HuH-7 (cell line): Measurements from ENCODE around the gene PARP14.
"Not testable (repeated sequence)": the region's sequence is repeated elsewhere in the genome, so short reads cannot be mapped to it uniquely, and the experiment has no call there.

Experiments used
- DNase-seq: peaks from one replicate; pipeline ENCODE4 v3.0.0; 2011; ENCODE audit warnings: low spot score

The PARP14 gene, protein sequence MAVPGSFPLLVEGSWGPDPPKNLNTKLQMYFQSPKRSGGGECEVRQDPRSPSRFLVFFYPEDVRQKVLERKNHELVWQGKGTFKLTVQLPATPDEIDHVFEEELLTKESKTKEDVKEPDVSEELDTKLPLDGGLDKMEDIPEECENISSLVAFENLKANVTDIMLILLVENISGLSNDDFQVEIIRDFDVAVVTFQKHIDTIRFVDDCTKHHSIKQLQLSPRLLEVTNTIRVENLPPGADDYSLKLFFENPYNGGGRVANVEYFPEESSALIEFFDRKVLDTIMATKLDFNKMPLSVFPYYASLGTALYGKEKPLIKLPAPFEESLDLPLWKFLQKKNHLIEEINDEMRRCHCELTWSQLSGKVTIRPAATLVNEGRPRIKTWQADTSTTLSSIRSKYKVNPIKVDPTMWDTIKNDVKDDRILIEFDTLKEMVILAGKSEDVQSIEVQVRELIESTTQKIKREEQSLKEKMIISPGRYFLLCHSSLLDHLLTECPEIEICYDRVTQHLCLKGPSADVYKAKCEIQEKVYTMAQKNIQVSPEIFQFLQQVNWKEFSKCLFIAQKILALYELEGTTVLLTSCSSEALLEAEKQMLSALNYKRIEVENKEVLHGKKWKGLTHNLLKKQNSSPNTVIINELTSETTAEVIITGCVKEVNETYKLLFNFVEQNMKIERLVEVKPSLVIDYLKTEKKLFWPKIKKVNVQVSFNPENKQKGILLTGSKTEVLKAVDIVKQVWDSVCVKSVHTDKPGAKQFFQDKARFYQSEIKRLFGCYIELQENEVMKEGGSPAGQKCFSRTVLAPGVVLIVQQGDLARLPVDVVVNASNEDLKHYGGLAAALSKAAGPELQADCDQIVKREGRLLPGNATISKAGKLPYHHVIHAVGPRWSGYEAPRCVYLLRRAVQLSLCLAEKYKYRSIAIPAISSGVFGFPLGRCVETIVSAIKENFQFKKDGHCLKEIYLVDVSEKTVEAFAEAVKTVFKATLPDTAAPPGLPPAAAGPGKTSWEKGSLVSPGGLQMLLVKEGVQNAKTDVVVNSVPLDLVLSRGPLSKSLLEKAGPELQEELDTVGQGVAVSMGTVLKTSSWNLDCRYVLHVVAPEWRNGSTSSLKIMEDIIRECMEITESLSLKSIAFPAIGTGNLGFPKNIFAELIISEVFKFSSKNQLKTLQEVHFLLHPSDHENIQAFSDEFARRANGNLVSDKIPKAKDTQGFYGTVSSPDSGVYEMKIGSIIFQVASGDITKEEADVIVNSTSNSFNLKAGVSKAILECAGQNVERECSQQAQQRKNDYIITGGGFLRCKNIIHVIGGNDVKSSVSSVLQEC (N-terminal part only)

DNA sequence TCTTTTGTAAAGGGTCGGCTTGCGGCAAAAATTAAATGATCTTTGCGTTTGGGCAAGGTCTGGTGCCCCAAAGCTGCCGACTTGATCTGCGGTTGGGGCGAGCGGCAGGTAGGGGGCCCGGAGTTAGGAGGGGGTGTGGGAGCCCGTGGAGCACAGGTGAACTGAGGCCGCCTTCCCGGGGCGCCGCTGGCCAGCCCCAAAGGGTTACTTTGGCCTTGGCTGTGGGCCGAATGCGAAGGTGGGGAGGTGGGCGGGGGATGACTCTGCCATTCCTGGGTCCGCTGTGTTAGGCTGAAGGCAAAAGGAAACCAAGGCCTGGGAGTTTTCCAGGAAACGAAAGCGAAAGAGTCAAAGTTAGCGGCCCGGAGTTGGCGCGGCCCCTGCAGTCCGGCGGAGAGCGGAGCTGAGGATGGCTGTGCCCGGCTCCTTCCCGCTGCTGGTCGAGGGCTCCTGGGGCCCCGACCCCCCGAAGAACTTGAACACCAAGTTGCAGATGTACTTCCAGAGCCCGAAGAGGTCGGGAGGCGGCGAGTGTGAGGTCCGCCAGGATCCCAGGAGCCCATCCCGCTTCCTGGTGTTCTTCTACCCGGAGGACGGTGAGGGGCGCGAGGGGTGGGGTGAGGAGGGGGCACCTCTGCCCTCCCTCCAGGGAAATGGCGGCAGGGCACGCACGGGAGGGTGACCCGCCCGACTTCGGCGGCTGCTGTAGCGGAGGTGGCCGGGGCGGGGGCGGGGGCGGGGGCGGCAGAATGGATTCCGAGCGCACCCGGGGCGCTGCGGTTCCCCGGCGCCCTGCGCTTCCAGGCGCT is at the start of gene PARP14:
PARP14 (plus strand) TSS at position 365 of the 809 bp plus-strand sequence; CDS start at position 410, 45 bp downstream.
- DNase-seq = peak; percentile 56

DNA sequence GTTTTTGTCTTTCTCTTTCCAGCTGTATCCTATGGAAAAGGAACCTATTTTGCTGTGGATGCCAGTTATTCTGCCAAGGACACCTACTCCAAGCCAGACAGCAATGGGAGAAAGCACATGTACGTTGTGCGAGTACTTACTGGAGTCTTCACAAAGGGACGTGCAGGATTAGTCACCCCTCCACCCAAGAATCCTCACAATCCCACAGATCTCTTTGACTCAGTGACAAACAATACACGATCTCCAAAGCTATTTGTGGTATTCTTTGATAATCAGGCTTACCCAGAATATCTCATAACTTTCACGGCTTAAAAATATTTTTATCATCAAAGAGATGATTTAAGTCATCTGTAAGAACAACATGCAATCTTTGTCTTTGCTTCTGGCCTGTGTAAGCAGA is 44.9 kb upstream of the PARP14 start:
- DNase-seq = no peak

DNA sequence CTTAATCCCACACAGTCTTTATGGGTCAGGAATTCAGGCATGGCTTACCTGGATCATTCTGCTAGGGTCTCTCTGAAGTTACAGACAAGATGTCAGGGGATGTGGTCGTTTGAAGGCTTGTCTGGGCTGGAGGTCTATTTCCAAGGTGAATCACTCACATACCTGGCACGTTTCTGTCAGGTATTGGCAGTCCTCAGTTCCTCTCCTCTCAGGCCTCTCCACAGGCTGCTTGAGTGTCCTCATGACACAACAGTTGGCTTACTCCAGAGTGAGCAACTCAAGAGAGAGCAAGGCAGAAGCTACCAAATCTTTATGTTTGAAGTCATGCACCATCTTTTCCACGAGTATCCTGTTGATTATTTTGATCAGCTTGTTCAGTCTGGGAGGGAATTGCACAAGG is 43.9 kb upstream of the PARP14 start:
- no peak for DNase-seq

DNA sequence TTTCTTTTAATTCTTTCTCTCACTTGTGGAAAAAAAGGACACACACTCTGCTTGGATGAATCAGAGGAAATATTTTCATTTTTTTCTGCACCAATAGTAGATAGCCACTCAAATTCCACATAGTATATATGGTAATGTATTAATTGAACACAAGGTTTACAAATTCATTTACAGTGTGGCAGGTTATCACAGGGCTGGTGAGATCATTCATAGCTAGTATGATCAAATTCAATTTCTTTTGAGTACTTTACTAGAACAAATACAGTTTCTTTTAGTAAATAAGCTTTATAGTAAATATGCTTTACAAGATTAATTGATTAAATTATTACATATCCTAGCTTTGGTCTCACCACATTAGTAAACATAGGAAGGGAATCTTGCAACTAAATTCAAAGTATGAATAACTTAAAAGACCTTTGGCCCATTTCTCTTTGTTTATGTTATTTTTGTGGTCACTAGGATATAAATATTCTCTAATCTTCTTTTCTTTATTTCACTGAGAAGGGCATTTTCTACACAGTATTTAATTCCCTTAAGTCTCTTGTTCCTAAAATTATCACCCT is 40.1 kb upstream of the PARP14 start:
- no peak for DNase-seq

DNA sequence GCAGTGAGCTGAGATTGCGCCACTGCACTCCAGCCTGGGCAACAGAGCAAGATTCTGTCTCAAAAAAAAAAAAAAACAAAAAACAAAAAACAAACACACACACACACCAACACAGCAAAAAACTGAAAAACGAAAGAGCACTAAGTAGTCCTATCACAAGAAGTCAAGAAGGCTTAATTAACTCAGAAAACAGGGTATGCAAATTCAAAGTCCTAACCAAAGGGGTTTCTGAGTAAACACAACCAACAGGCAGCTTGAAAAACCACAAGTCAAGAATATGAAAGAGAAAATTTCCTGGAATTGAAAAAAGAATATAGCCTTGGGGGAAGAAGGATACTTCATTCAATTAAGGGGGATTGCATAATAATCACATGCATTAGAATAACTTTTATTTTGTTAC is 37.7 kb upstream of the PARP14 start:
- DNase-seq = no peak

DNA sequence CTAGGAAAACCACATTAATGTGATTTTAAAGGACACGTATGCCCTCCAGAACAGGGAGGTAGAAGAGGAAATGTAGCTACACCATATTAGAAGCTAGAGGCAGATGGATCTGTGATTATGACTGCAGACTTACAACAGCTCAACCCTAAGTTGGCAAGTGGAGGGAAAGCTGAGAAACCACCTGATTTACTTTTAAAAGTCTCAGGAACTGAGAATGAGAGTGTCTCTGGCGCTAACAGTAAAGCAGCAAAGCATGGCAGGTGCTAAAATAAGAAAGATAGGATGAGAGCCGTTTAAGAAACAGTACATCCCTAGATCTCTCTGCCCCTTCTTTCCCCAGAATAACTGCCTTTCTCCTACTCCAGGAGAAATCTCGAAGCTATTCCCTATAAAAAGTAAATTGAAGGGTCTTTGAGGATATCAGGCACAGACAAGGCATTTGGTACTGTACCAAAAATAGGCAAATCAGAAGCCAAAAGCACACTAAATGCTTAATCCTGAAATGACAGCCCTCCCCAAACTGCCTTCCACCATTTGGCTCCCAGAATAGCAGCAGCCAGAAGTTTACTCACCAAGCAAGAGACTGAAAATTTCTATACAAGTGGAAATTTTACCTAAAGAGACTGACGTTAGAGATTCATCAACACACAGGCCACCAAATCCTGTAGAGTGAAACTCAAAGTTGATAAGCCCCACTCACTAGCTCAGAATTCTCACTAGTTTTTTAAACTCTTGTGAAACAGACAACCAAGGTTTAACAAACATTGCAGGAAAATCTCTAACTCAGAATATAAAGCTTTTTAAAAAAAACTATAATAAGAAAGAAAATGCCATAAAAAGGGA is 34.3 kb upstream of the PARP14 start:
- DNase-seq = no peak

DNA sequence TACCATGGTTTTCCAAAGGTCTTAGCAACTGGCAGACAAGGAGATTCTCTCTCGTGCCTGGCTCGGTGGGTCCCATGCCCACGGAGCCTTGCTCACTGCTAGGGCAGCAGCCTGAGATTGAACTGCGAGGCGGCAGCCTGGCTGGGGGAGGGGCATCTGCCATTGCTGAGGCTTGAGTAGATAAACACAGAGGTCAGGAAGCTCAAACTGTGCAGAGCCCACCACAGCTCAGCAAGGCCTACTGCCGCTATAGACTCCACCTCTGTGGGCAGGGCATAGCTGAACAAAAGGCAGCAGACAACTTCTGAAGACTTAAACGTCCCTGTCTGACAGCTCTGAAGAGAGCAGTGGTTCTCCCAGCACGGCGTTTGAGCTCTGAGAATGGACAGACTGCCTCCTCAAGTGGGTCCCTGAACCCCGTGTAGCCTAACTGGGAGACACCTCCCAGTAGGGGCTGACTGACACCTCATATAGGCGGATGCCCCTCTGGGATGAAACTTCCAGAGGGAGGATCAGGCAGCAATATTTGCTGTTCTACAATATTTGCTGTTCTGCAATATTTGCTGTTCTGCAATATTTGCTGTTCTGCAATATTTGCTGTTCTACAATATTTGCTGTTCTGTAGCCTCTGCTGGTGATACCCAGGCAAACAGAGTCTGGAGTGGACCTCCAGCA is 29.3 kb upstream of the PARP14 start:
- DNase-seq = not testable (repeated sequence)

DNA sequence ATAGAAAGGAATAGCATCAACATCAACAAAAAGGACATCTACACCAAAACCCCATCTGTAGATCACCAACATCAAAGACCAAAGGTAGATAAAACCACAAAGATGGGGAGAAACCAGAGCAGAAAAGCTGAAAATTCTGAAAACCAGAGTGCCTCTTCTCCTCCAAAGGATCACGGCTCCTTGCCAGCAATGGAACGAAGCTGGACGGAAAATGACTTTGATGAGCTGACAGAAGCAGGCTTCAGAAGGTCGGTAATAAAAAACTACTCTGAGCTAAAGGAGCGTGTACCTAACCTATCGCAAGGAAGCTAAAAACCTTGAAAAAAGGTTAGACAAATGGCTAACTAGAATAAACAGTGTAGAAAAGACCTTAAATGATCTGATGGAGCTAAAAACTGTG is 28.7 kb upstream of the PARP14 start:
- not testable (repeated sequence) for DNase-seq

DNA sequence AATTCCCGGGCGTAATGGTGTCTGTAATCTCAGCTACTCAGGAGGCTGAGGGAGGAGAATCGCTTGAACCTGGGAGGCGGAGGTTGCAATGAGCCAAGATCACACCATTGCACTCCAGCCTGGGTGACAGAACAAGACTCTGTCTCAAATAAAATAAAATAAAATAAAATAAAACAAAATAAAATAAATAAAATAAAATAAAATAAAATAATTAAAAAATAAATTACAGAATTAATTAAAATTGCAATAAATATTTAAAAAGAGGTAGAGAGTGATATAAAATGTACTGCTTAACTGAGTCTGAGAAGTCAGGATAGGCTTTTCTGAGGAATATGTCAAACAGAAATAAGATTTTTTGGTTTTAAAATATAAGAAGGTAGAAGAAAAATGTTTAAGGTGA is 22.3 kb upstream of the PARP14 start:
- DNase-seq = not testable (repeated sequence)

DNA sequence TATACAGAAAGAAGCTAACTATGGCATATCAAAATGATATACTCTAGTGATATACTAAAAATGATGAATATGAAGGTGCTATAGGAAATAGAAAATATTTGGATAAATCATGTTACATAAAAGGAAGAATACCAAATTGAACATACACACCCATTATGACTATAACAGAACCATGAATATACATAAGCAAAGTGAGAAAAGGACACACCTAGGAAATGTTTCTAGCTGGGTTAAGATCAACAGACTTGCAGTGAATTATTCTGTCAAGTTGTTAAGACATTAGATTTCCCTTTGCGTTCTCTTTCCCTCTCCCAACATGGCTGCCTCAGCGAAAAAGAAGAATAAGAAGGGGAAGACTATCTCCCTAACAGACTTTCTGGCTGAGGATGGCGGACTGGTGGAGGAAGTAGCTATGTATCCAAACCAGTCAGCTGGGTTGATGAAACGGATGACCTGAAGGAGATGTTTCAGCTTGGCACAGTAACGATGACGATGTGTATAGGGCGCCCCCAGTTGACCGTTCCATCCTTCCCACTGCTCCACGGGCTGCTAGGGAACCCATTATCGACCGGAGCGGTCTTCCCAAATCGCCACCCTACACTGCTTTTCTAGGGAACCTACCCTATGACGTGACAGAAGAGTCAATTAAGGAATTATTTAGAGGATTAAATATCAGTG is 20.2 kb upstream of the PARP14 start:
- DNase-seq = no peak

DNA sequence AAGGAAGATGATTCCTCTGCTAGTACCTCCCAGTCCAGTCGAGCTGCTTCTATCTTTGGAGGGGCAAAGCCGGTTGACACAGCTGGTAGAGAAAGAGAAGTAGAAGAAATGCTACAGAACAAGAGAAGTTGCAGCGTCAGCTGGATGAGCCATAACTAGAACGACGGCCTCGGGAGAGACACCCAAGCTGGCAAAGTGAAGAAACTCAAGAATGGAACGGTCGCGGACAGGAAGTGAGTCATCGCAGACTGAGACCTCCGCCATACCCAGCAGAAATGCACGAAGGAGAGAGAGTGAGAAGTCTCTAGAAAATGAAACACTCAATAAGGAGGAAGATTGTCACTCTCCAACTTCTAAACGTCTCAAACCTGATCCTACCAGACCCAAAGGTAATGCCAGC is 19.0 kb upstream of the PARP14 start:
- no peak for DNase-seq

DNA sequence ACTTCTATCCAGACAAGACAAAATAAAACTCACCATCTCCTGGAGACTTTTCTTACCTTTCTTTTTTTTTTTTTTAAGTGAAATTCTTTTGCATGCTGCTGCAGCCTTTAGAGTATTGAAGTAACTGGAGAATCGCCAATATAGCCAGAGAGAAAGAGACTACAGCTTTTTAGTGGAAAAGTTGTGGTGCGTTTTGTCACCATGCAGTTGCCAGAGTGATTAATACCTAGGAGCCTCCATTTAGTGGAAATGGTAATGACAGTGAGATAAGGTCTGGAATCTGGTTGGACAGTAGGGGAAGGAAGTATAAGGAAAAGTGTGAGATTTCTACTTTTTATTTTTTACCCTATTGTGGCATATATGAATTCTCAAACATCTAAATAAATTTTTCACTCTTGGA is 18.1 kb upstream of the PARP14 start:
- no peak for DNase-seq

DNA sequence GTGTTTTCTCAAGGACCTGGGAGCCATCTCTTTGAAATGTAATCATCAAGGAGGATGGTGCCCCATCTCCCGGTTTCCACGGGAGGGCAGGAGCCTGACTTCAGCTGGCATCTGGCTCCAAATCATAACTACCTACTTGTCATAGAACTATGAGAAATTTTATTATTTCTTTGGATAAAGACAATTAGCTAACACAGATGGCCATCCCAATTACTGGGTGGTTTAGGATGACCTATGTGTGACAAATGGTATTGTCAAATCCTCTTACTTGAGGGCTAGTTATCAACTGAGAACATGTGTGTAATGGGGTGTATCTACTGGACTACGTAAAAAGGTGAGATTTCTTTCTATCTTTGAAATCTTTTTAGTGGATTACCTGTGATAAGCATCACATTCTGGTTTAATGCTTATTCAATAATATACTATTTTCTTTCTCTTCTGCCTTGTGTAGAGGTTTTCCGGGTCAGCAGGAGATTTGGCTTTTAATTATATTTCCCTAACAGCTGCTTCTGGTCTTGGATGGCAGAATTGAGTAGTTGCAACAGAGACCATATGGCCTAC is 15.3 kb upstream of the PARP14 start:
- DNase-seq = no peak

DNA sequence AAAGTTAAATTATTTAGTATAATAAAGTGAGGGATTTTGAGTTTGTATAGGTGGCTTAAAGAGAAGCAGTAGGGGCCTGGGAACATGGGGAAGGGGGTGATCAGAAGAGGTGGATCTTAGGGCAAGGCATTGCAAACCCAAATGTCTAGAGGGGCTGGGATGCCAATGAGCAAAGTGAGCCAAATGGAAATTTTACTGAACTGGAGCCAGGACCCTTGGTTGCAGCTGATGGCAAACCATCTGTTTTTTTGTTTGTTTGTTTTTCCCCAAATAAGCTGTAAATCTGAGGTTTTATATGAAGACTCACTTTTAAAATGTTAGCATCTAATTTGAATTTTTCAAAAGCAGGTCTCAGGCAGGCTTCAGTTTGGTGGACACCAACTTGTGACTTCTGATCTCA is 14.8 kb upstream of the PARP14 start:
- DNase-seq = no peak

DNA sequence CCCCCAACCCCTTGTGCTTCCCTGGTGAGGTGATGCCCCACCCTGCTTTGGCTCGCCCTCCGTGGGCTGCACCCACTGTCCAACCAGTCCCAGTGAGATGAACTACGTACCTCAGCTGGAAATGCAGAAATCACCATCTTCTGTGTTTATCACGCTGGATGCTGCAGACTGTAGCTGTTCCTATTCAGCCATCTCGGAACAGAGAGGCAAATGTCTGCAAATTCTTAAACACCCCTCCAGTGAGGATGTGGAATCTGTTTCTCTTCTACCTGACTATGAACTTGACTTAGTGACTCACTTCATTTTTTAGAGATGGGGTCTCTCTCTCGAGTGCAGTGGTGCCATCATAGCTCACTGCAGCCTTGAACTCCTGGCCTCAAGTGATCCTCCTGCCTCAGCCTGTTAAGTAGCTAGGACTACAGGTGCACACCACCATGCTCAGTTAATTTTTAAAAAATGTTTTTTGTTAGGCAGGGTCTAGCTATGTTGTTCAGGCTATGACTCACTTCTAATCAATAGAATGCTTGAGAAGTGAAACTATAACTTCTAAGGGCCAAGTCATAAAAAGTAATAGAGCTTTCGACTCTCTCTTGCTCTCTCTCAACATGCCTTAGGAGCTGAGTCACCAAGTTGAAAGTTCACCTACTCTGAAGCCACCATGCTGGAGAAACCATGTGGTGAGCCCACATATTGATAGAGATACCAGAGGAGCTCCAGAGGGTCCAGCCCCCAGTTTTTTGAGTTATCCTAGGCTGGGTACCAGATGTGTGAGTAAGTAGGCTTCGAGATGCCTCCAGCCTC is 11.5 kb upstream of the PARP14 start:
- DNase-seq = no peak

DNA sequence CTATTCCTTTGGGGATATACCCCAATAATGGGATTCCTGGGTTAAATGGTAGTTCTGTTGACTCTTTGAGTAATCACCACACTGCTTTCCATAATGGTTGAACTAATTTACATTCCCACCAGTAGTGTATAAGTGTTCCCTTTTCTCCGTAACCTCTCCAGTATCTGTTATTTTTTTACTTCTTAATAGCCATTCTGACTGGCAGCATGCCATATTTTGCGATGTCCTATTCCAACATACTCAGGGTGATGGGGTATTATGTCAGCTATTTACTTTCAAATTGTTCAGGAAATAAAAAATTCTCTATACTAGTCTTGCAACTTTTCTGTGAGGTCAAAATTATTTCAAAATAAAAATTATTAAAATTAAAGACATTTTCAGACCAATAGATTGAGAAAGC is 9.1 kb upstream of the PARP14 start:
- no peak for DNase-seq

DNA sequence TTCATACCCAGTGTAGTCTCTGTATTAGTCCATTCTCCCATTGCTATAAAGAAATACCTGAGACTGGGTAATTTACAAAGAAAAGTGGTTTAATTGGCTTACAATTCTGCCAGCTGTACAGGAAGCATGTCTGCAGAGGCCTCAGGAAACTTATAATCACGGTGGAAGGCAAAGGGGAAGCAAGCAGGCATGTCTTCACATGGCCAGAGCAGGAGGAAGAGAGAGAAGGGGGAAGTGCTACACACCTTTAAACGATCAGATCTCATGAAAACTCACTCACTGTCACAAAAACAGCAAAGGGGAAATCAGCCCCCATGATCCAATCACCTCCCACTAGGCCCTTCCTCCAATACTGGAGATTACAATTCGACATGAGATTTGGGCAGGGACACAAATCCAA is 6.3 kb upstream of the PARP14 start:
- DNase-seq = no peak

DNA sequence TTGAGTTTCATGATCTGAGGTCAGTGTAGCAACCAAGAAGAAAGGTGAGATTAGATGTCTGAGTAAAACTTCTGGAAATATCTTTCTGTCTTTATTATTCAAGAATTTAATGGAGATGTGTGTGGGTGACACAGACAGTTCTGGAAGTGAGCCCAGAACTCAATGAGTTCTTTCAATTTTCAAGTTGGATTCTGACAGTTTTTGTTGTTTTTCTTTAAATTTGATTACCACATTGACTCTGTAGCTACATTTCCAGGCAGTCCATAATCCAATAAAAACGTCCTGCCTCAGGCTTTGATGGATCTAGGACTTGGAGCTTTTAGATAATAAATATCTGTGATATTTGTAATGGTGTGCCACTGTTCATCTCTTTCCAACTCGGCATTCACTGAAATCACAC is 3.9 kb upstream of the PARP14 start:
- no peak for DNase-seq
